Skeletal muscle satellite cell (primary cell): ENCODE measurements around the gene ZNF664.
"Not testable (repeated sequence)": the region's sequence is repeated elsewhere in the genome, so short reads cannot be mapped to it uniquely, and the experiment has no call there.

Source experiments
- H3K27me3 ChIP-seq: 2 replicates; pipeline ENCODE4 v1.7.0; 2013; ENCODE audit warnings: low read length; ENCODE audit not compliant: control insufficient read depth, insufficient read depth
- H3K36me3 ChIP-seq: 2 replicates; pipeline ENCODE4 v1.7.0; 2013; ENCODE audit warnings: mild to moderate bottlenecking, control low read depth, low read length; ENCODE audit not compliant: insufficient read depth
- H3K4me1 ChIP-seq: 2 replicates; pipeline ENCODE4 v1.7.0; 2013; ENCODE audit warnings: low read length; ENCODE audit not compliant: control insufficient read depth, insufficient read depth
- H3K4me2 ChIP-seq: 2 replicates; pipeline ENCODE4 v1.7.0; 2013; ENCODE audit warnings: mild to moderate bottlenecking, low read length
- H3K4me3 ChIP-seq: 2 replicates; pipeline ENCODE4 v1.7.0; 2013; ENCODE audit warnings: low read length
- H3K9ac ChIP-seq: 2 replicates; pipeline ENCODE4 v1.7.0; 2013; ENCODE audit warnings: mild to moderate bottlenecking, low read depth, low read length, moderate library complexity
- H3K9me3 ChIP-seq: replicated peaks from 2 replicates; pipeline ENCODE4 v1.7.0; 2013; ENCODE audit warnings: mild to moderate bottlenecking, control low read depth, low read length

Gene ZNF664

GRCh38 chr12:123943816-123944215 is 29.2 kb upstream of the ZNF664 start:
- Histone ChIP-seq H3K4me3 (no peak overlapping the region), H3K27me3 (no peaks in the 10 kb centered on the region), H3K4me1 (peaks cover 28% of the 10 kb centered on the region), H3K9ac (no peak overlapping the region), H3K36me3 (peaks cover 49% of the 10 kb centered on the region), H3K9me3 (peaks cover 5% of the 10 kb centered on the region), H3K4me2 (no peak overlapping the region)

DNA sequence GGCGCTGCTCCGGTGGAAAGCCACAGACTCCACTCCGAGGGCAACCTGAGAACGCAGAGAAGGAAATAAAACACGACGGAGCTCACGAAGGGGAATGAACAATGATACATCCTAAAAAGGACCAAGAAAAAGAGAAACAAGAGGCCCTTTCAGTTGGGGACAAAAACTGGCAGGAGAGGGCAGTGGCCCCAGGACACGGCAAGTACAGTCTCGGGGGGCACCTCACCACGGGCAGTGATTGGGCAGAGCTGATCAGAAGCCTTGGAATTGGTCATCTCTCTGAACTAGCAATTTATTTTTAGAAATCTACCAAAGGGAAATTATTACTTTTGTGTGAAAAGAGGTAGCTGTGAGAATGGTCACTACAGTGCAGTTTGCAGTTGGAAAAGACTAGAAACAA is 28.3 kb upstream of the ZNF664 start:
- H3K4me1 ChIP-seq: peaks cover 28% of the 10 kb centered on the region

GRCh38 chr12:123945287-123946151 is 27.5 kb upstream of the ZNF664 start:
- H3K36me3 ChIP-seq: peaks cover 42% of the 10 kb centered on the region
- peaks cover 28% of the 10 kb centered on the region for H3K4me1 ChIP-seq
- no peak overlapping the region for H3K4me2 ChIP-seq
- H3K9me3 ChIP-seq: peaks cover 5% of the 10 kb centered on the region
- no peak overlapping the region for H3K4me3 ChIP-seq
- H3K9ac ChIP-seq: no peak overlapping the region
- H3K27me3 ChIP-seq: no peaks in the 10 kb centered on the region

More for the DNA sequence above, 28.3 kb upstream of the ZNF664 start:
- Histone ChIP-seq H3K4me2 (no peak overlapping the region), H3K4me3 (no peak overlapping the region), H3K9ac (no peak overlapping the region), H3K27me3 (no peaks in the 10 kb centered on the region), H3K9me3 (peaks cover 5% of the 10 kb centered on the region), H3K36me3 (peaks cover 46% of the 10 kb centered on the region)

DNA sequence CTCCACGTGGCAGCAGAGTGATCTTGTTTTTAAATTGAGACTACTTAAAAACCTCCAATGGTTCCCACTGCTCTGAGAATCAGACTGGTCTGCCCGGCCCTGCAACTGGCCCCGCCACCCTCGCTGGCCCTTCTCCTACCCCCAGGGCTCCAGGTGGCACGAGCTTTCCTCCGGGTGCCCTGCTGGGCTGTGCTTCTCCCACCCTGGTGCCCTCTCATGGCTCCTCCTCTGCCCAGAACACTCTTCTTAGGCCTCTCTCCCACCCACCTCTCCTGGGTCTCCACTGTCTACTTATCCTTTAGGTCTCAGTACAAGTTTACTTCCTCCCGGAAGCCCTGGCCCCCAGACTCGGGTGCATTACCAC is 26.9 kb upstream of the ZNF664 start:
- Histone ChIP-seq H3K36me3 (peaks cover 38% of the 10 kb centered on the region), H3K4me2 (no peak overlapping the region), H3K27me3 (no peaks in the 10 kb centered on the region), H3K9ac (no peak overlapping the region), H3K4me1 (peaks cover 28% of the 10 kb centered on the region), H3K4me3 (no peak overlapping the region), H3K9me3 (peaks cover 5% of the 10 kb centered on the region)

GRCh38 chr12:123946516-123947505 is 26.2 kb upstream of the ZNF664 start:
- Histone ChIP-seq H3K36me3 (peaks cover 31% of the 10 kb centered on the region), H3K4me1 (peaks cover 26% of the 10 kb centered on the region)
- H3K9me3 ChIP-seq, H3K27me3 ChIP-seq, H3K9ac ChIP-seq, H3K4me3 ChIP-seq, H3K4me2 ChIP-seq: not testable (repeated sequence)

DNA sequence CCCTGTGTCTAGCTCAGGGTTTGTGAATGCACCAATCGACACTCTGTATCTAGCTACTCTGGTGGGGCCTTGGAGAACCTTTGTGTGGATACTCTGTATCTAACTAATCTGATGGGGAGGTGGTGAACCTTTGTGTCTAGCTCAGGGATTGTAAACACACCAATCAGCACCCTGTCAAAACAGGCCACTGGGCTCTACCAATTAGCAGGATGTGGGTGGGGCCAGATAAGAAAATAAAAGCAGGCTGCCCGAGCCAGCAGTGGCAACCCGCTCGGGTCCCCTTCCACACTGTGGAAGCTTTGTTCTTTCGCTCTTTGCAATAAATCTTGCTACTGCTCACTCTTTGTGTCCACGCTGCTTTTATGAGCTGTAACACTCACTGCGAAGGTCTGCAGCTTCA is 25.5 kb upstream of the ZNF664 start:
- H3K27me3 ChIP-seq, H3K4me3 ChIP-seq, H3K9me3 ChIP-seq, H3K4me2 ChIP-seq, H3K9ac ChIP-seq: not testable (repeated sequence)
- Histone ChIP-seq H3K36me3 (peaks cover 29% of the 10 kb centered on the region), H3K4me1 (peaks cover 26% of the 10 kb centered on the region)

DNA sequence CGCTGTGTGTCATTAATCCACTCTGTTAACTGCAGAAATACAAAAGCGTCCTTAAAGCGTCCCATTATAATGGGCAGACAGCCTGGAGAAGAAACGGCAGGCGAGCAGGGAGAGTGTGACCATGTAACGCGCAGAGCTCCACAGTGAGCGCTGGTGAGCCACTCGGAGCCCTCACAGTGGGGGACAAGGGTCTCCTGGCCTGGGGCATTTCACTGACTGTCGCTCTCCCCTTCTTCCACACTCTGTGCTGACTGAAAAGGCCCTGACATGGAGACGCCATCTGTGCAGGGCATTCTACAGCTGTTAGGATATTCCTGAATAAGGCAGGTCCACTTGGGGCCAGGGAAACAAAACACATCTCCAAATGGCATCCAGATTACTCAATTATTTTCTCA is 24.6 kb upstream of the ZNF664 start:
- Histone ChIP-seq H3K9me3 (no peaks in the 10 kb centered on the region), H3K4me1 (peaks cover 20% of the 10 kb centered on the region), H3K9ac (no peak overlapping the region), H3K4me3 (no peak overlapping the region), H3K4me2 (no peak overlapping the region), H3K36me3 (peaks cover 26% of the 10 kb centered on the region), H3K27me3 (no peaks in the 10 kb centered on the region)

GRCh38 chr12:123948796-123949769 is 23.9 kb upstream of the ZNF664 start:
- Histone ChIP-seq H3K4me2 (no peak overlapping the region), H3K9ac (no peak overlapping the region), H3K27me3 (no peaks in the 10 kb centered on the region), H3K36me3 (peaks cover 19% of the 10 kb centered on the region), H3K9me3 (no peaks in the 10 kb centered on the region), H3K4me3 (no peak overlapping the region), H3K4me1 (peaks cover 13% of the 10 kb centered on the region)

DNA sequence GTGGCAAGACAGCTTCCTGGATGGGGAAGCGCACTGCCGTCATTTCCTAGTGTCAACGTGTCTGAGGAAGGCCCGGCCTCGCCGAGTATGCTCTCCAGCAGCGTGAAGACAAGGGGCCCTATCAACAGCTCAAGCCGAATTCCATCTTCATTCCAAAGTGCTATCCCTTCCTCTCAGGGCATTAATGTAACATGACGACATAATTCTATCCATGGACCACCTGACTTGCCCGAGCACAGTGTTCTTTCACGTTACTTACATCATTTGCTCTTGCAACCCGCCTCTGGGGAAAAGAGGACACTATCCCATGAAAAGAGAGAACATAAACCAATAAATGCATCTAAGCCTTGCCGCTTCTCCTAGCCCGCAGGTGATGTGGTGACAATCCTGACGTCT is 23.2 kb upstream of the ZNF664 start:
- no peaks in the 10 kb centered on the region for H3K9me3 ChIP-seq
- peaks cover 9% of the 10 kb centered on the region for H3K4me1 ChIP-seq
- no peak overlapping the region for H3K4me3 ChIP-seq
- H3K27me3 ChIP-seq: no peaks in the 10 kb centered on the region
- H3K36me3 ChIP-seq: peaks cover 15% of the 10 kb centered on the region
- no peak overlapping the region for H3K9ac ChIP-seq
- H3K4me2 ChIP-seq: no peak overlapping the region

GRCh38 chr12:123950476-123951349 is 22.3 kb upstream of the ZNF664 start:
- H3K36me3 ChIP-seq: peaks cover 5% of the 10 kb centered on the region
- no peak overlapping the region for H3K9ac ChIP-seq
- H3K4me1 ChIP-seq: peaks cover 9% of the 10 kb centered on the region
- H3K27me3 ChIP-seq: no peaks in the 10 kb centered on the region
- H3K9me3 ChIP-seq: no peaks in the 10 kb centered on the region
- H3K4me3 ChIP-seq: no peak overlapping the region
- H3K4me2 ChIP-seq: no peak overlapping the region
